Measurements from ENCODE around the gene PLA2G4D. TPM values are rescaled to one million over a fixed set of nuclear protein-coding genes. Genes with fewer than 3 reads are reported as not detected.

Gene PLA2G4D
- polyA plus RNA-seq, 2 of the 4 experiments (the other 2 are of a cell fraction) = not detected

DNA sequence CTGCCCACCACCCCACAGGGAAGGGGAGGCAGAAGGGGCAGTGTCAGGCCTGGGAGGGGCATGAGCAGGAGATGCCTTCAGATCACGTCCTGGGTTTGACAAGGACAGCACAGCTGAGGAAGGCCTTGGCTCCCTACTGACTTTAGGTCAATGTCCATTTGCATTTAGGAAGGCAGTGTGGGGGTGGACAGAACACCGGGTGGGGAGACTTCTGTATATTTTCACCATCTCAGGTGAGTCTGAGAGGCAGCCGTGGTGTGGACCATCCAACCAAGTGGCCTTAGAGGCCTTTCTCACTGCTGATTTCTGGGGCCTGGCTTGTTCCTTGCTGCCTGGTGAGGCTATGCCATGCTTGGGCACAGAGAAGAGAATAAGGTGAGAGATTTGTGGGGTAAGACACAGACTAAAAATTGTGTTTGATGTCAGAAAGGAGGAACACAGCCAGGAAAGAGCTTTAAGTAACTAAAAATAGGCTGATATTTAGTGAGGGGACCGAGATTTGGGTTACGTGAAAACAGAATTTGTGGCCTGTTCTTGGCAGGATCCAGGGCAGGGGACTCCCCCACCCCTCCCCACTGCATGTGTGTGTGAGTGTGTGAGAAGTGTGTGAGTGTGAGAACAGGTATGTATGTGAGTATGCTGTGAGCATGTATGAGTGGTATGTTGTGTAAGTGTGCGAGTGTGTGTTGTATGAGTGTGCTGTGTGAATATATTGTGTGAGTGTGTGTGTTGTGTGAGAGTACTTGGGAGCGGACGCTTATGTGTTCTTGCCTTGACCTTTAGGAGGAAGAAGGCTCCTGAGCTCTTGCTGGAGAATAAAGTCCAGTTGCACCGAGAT, 61.8 kb downstream of the PLA2G4D start:
- Histone ChIP-seq H3K4me3 (no peak overlapping the region), H3K4me2 (no peak overlapping the region), H3K4me1 (peaks cover 6% of the 10 kb centered on the region; the same call in 1 of the 3 replicates), H3K9me3 (no peaks in the 10 kb centered on the region), H3K27ac (no peak overlapping the region)
- 79% methylated on average over 8 of the region's 9 CpGs for WGBS (ENCODE audit: missing lambda C conversion rate)
- FAIRE-seq = no peak
- ChIA-PET CTCF (no interaction called here), POLR2A (no interaction called here)
- ATAC-seq = no peak
- DNase-seq (ENCODE audit: low read depth in 1 of 2, low spot score in 1 of 2) = no peak
- TF ChIP-seq HEYL (CRISPR knock-in tag; IDR thresholded peaks at IDR 0.05) (no peak), HDAC2 (IDR thresholded peaks at IDR 0.05) (no peak), FOSB (CRISPR knock-in tag; IDR thresholded peaks at IDR 0.05) (no peak), JUN (IDR thresholded peaks at IDR 0.05) (no peak), TP53 (CRISPR knock-in tag; IDR thresholded peaks at IDR 0.05) (no peak), JUNB (IDR thresholded peaks at IDR 0.05) (no peak), ESRRA (IDR thresholded peaks at IDR 0.05; ENCODE audit: borderline replicate concordance, low read length) (no peak), NPAS2 (CRISPR knock-in tag; IDR thresholded peaks at IDR 0.05; ENCODE audit: borderline replicate concordance) (no peak), MYC (IDR thresholded peaks at IDR 0.05; ENCODE audit: borderline replicate concordance, low read length) (no peak), SREBF2 (IDR thresholded peaks at IDR 0.05) (no peak), EHF (CRISPR knock-in tag; IDR thresholded peaks at IDR 0.05) (no peak), NFE2L2 (conservative IDR thresholded peaks at IDR 0.05; ENCODE audit: low read length) (no peak), EP300 (IDR thresholded peaks at IDR 0.05) (no peak)
- TF ChIP-seq, protein P1, sequence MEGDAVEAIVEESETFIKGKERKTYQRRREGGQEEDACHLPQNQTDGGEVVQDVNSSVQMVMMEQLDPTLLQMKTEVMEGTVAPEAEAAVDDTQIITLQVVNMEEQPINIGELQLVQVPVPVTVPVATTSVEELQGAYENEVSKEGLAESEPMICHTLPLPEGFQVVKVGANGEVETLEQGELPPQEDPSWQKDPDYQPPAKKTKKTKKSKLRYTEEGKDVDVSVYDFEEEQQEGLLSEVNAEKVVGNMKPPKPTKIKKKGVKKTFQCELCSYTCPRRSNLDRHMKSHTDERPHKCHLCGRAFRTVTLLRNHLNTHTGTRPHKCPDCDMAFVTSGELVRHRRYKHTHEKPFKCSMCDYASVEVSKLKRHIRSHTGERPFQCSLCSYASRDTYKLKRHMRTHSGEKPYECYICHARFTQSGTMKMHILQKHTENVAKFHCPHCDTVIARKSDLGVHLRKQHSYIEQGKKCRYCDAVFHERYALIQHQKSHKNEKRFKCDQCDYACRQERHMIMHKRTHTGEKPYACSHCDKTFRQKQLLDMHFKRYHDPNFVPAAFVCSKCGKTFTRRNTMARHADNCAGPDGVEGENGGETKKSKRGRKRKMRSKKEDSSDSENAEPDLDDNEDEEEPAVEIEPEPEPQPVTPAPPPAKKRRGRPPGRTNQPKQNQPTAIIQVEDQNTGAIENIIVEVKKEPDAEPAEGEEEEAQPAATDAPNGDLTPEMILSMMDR (IDR thresholded peaks at IDR 0.05) = no peak
- TF ChIP-seq, protein P2, sequence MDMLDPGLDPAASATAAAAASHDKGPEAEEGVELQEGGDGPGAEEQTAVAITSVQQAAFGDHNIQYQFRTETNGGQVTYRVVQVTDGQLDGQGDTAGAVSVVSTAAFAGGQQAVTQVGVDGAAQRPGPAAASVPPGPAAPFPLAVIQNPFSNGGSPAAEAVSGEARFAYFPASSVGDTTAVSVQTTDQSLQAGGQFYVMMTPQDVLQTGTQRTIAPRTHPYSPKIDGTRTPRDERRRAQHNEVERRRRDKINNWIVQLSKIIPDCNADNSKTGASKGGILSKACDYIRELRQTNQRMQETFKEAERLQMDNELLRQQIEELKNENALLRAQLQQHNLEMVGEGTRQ (IDR thresholded peaks at IDR 0.05) = no peak
- TF ChIP-seq, protein P3, sequence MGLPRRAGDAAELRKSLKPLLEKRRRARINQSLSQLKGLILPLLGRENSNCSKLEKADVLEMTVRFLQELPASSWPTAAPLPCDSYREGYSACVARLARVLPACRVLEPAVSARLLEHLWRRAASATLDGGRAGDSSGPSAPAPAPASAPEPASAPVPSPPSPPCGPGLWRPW (IDR thresholded peaks at IDR 0.05) = no peak

DNA sequence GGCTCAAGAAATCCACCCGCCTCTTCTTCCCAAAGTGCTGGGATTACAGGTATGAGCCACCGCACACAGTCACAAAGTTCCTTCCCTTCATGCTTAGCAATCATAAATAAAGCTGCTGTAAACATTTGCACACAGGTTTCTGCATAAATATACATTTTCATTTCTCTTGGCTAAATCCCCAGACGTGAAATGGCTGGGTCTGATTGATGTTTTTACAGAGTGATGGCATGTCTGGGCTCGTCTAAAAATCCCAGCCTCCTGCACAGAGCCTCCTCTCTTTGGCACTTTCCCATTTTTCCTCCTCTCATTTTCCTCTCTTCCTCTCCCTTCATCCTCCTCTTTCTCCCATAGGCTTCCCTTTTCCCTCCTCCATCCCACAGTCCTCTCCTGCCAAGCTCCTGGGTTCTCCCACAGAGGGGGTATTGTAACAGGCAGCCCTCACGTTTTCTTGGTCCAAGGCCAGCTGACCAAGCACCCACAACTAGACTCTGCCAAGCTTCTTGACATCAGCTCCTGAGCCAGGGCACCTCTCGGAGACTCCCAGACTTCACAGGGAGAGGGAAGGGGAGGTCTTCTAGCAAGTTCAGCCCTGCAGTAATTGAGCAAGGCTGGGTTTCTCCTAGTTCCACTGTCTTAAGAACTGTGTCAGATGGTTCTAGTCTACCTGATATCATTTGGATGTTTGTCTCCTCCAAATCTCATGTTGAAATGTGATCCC, 63.0 kb downstream of the PLA2G4D start:
- DNase-seq (ENCODE audit: low read depth in 1 of 2, low spot score in 1 of 2) = no peak
- 61% methylated on average over 5 of the region's 6 CpGs for WGBS (ENCODE audit: missing lambda C conversion rate)
- no peaks in the 10 kb centered on the region for H3K9me3 ChIP-seq
- no peak for ATAC-seq
- ChIA-PET CTCF (interaction anchor here (1.6 kb wide), 1 partner anchor 42 kb away, joined by 6 read pairs; no protein-coding TSS in a partner anchor), POLR2A (no interaction called here)
- no peak for TF ChIP-seq ESRRA (IDR thresholded peaks at IDR 0.05; ENCODE audit: borderline replicate concordance, low read length)
- TF ChIP-seq JUN (IDR thresholded peaks at IDR 0.05) = no peak
- no peak for TF ChIP-seq HOXB13 (CRISPR knock-in tag; IDR thresholded peaks at IDR 0.05; ENCODE audit: low read depth)
- no peak for TF ChIP-seq POLR2A (IDR thresholded peaks at IDR 0.05; ENCODE audit: low read length)
- TF ChIP-seq NR3C1 (IDR thresholded peaks at IDR 0.05) = no peak
- TF ChIP-seq ZFP36 (IDR thresholded peaks at IDR 0.05; ENCODE audit: borderline replicate concordance, partially characterized antibody) = no peak
- no peak for TF ChIP-seq NPAS2 (CRISPR knock-in tag; IDR thresholded peaks at IDR 0.05; ENCODE audit: borderline replicate concordance)
- TF ChIP-seq KDM1A (IDR thresholded peaks at IDR 0.05; ENCODE audit: low read depth) = no peak
- TF ChIP-seq HEYL (CRISPR knock-in tag; IDR thresholded peaks at IDR 0.05) = no peak
- TF ChIP-seq, protein P4, sequence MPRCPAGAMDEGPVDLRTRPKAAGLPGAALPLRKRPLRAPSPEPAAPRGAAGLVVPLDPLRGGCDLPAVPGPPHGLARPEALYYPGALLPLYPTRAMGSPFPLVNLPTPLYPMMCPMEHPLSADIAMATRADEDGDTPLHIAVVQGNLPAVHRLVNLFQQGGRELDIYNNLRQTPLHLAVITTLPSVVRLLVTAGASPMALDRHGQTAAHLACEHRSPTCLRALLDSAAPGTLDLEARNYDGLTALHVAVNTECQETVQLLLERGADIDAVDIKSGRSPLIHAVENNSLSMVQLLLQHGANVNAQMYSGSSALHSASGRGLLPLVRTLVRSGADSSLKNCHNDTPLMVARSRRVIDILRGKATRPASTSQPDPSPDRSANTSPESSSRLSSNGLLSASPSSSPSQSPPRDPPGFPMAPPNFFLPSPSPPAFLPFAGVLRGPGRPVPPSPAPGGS (IDR thresholded peaks at IDR 0.05) = no peak
- TF ChIP-seq CHD4 (IDR thresholded peaks at IDR 0.05; ENCODE audit: borderline replicate concordance) = no peak
- TF ChIP-seq CHD2 (IDR thresholded peaks at IDR 0.05; ENCODE audit: low read length, partially characterized antibody) = no peak
- no peak for TF ChIP-seq MAFK (IDR thresholded peaks at IDR 0.05; ENCODE audit: partially characterized antibody)
- TF ChIP-seq, protein P1 (IDR thresholded peaks at IDR 0.05) = no peak
- no peak for TF ChIP-seq SREBF2 (IDR thresholded peaks at IDR 0.05)
- no peak for TF ChIP-seq FOSL2 (IDR thresholded peaks at IDR 0.05)
- no peak for TF ChIP-seq FOSL2 (CRISPR knock-in tag; IDR thresholded peaks at IDR 0.05)
- TF ChIP-seq, protein P3 (IDR thresholded peaks at IDR 0.05) = no peak
- no peak for TF ChIP-seq EP300 (IDR thresholded peaks at IDR 0.05)
- TF ChIP-seq EHF (CRISPR knock-in tag; IDR thresholded peaks at IDR 0.05) = no peak
- peaks cover 6% of the 10 kb centered on the region; the same call in 1 of the 3 replicates for H3K4me1 ChIP-seq
- FAIRE-seq = no peak
- H3K4me2 ChIP-seq = no peak overlapping the region
- H3K4me3 ChIP-seq = no peak overlapping the region
- no peak overlapping the region for H3K27ac ChIP-seq

All from A549 (cell line).